Uterus (tissue), 2 donors: ENCODE data around the gene ADRM1.

ENCODE experiments used
- POLR2A ChIP-seq, 2 donors: fragments of 450-650 bp; IDR thresholded peaks; one replicate each; pipeline ENCODE4 v1.6.1; 2016; ENCODE audit warnings: antibody characterized with exemption in 2 of 2, mild to moderate bottlenecking in 1 of 2, moderate library complexity in 1 of 2
- TF ChIP-seq, protein P1 (sequence below), 4 experiments: fragments of 200-600 bp in 2 of 4; fragments of 450-650 bp in 2 of 4; sonication (generic) in 2 of 4; IDR thresholded peaks; one replicate each; pipeline ENCODE4 v1.5.1; 2016 to 2019; ENCODE audit warnings: antibody characterized with exemption in 4 of 4, mild to moderate bottlenecking in 2 of 4, moderate library complexity in 1 of 4

DNA sequence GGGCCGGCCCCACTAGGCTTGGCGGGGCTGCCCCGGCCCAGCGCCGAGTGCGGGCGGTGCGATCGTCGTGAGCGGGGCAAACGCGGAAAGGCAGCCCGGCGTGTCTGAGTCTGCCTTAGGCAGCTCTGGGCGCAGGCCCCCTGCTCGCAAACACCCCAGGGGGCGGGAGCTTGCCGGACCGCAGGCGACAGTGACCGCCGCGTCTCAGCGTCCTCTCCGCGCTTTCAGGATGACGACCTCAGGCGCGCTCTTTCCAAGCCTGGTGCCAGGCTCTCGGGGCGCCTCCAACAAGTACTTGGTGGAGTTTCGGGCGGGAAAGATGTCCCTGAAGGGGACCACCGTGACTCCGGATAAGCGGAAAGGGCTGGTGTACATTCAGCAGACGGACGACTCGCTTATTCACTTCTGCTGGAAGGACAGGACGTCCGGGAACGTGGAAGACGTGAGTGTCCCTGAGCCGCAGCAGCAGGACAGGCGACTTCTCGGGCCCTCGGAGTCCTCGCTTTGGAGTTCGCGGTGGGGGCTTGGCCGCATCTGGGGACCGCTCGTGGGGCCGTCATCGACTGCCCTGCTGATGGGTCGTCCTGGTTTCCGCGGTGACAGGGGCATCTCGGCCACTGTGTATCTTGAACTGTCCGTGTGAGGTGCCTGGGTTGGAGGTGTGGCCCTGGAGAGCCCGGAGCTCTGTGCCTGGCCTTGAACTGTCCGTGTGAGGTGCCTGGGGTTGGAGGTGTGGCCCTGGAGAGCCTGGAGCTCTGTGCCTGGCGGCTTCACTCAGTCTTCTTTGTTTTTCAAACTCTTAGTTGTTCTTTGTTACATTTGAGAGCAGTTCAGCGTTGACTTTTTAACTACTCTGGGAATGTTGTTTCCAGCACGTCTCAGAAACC, 786 bp downstream of the ADRM1 start:
- TF ChIP-seq, protein P1, sequence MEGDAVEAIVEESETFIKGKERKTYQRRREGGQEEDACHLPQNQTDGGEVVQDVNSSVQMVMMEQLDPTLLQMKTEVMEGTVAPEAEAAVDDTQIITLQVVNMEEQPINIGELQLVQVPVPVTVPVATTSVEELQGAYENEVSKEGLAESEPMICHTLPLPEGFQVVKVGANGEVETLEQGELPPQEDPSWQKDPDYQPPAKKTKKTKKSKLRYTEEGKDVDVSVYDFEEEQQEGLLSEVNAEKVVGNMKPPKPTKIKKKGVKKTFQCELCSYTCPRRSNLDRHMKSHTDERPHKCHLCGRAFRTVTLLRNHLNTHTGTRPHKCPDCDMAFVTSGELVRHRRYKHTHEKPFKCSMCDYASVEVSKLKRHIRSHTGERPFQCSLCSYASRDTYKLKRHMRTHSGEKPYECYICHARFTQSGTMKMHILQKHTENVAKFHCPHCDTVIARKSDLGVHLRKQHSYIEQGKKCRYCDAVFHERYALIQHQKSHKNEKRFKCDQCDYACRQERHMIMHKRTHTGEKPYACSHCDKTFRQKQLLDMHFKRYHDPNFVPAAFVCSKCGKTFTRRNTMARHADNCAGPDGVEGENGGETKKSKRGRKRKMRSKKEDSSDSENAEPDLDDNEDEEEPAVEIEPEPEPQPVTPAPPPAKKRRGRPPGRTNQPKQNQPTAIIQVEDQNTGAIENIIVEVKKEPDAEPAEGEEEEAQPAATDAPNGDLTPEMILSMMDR (IDR thresholded peaks at IDR 0.05), result no peak
- no peak for TF ChIP-seq POLR2A (IDR thresholded peaks at IDR 0.05)
